Breast epithelium (tissue), 4 donors: ENCODE data around the gene TUBA4A. TPM values are rescaled to one million over a fixed set of nuclear protein-coding genes. Genes with fewer than 3 reads are reported as not detected.
"Not testable (repeated sequence)": the region's sequence is repeated elsewhere in the genome, so short reads cannot be mapped to it uniquely, and the experiment has no call there.

Experiments
- DNase-seq, 2 donors: peaks; one replicate each; pipeline ENCODE4 v3.0.0-alpha.2; 2019; ENCODE audit warnings: low spot score in 2 of 2
- H3K27ac ChIP-seq, 2 donors: fragments of 200-600 bp; sonication (generic) in 1 of 2; one replicate each; pipeline ENCODE4 v1.5.1; 2016 to 2019; ENCODE audit warnings: mild to moderate bottlenecking in 1 of 2
- H3K27me3 ChIP-seq, 2 donors: fragments of 200-600 bp; sonication (generic) in 1 of 2; one replicate each; pipeline versions ENCODE4 v1.5.1 to v1.6.0; 2017 to 2019; ENCODE audit warnings: control low read depth in 1 of 2, mild to moderate bottlenecking in 1 of 2
- H3K36me3 ChIP-seq: fragments of 200-600 bp; one replicate; pipeline ENCODE4 v1.5.1; 2019
- H3K4me1 ChIP-seq, 2 donors: fragments of 200-600 bp; sonication (generic); one replicate each; pipeline ENCODE4 v1.5.1; 2016 to 2019; ENCODE audit warnings: control low read depth in 1 of 2
- H3K4me3 ChIP-seq, 3 donors: fragments of 200-600 bp; sonication (generic); 1 replicate in 2 of 3; 2 replicates in 1 of 3; pipeline ENCODE4 v1.5.1; 2016 to 2019; ENCODE audit warnings: mild to moderate bottlenecking in 3 of 3, moderate library complexity in 2 of 3
- H3K9me3 ChIP-seq, 2 donors: fragments of 200-600 bp; sonication (generic) in 1 of 2; one replicate each; pipeline ENCODE4 v1.5.1; 2016 to 2019; ENCODE audit warnings: control low read depth in 1 of 2
- CTCF ChIP-seq, 3 donors: fragments of 450-650 bp; IDR thresholded peaks; one replicate each; pipeline ENCODE4 v1.5.1; 2016 to 2017; ENCODE audit warnings: antibody characterized with exemption in 3 of 3, mild to moderate bottlenecking in 3 of 3, moderate library complexity in 3 of 3
- POLR2A ChIP-seq: fragments of 450-650 bp; IDR thresholded peaks from one replicate; pipeline ENCODE4 v1.6.1; 2016; ENCODE audit warnings: antibody characterized with exemption, mild to moderate bottlenecking, moderate library complexity
- POLR2AphosphoS5 ChIP-seq, 3 donors: sonication (generic); formaldehyde crosslinking; IDR thresholded peaks; one replicate each; pipeline ENCODE4 v1.6.1; 2017; ENCODE audit warnings: antibody characterized with exemption in 3 of 3
- intact Hi-C: fragments of 100-400 bp; cut with DNase I; formaldehyde crosslinking; loops from one replicate; pipeline ENCODE4 v1.15.1; 2023; ENCODE audit warnings: low total_unique reads
- total RNA-seq, 3 donors: library from RNA; depleted of rRNA; stranded (reverse); fragments of >200 nt; gene quantifications; one replicate each; pipeline ENCODE4 v1.1.0, GENCODE V29; 2016

The TUBA4A gene
- total RNA-seq, 3 donors from 2014 or later = 5.4 to 73.3 (median 48.8) TPM

- H3K27me3 ChIP-seq = no peaks in the 10 kb centered on the region
- DNase-seq = peak in 1 of 2 donors; percentile 67
- peaks cover 8 to 13% of the 10 kb centered on the region in 2 donors for H3K4me1 ChIP-seq
- no peaks in the 10 kb centered on the region for H3K36me3 ChIP-seq
- no peaks in the 10 kb centered on the region for H3K9me3 ChIP-seq
- TF ChIP-seq POLR2AphosphoS5 (IDR thresholded peaks at IDR 0.05) = peak in 1 of 3 donors; percentile 42
- no peak for TF ChIP-seq POLR2A
- no peak overlapping the region for H3K4me3 ChIP-seq
- intact Hi-C loops = no loop called here
- peak overlapping the region; percentile 74 to 92 for H3K27ac ChIP-seq
Measured at GRCh38 chr2:219289537-219290361, 36.0 kb upstream of the TUBA4A start.

- no peak overlapping the region for H3K4me3 ChIP-seq
- H3K4me1 ChIP-seq = peaks cover 10 to 13% of the 10 kb centered on the region in 2 donors
- H3K27me3 ChIP-seq = no peaks in the 10 kb centered on the region
- peak overlapping the region; percentile 74 to 92 for H3K27ac ChIP-seq
- intact Hi-C loops = no loop called here
- no peak for DNase-seq
- H3K9me3 ChIP-seq = no peaks in the 10 kb centered on the region
- TF ChIP-seq POLR2A (no peak), CTCF (IDR thresholded peaks at IDR 0.05) (no peak), POLR2AphosphoS5 (IDR thresholded peaks at IDR 0.05) (no peak)
- no peaks in the 10 kb centered on the region for H3K36me3 ChIP-seq
Measured at GRCh38 chr2:219289195-219289536, 35.4 kb upstream of the TUBA4A start.

GRCh38 chr2:219287580-219288265, 34.0 kb upstream of the TUBA4A start:
- Histone ChIP-seq H3K36me3 (no peaks in the 10 kb centered on the region), H3K27me3 (no peaks in the 10 kb centered on the region), H3K4me3 (no peak overlapping the region), H3K4me1 (peaks cover 10 to 13% of the 10 kb centered on the region in 2 donors), H3K9me3 (no peaks in the 10 kb centered on the region), H3K27ac (peak overlapping the region in 1 of 2 donors; percentile 24)
- no peak for DNase-seq
- intact Hi-C loops = no loop called here
- no peak for TF ChIP-seq POLR2AphosphoS5 (IDR thresholded peaks at IDR 0.05)
- TF ChIP-seq POLR2A = no peak
- TF ChIP-seq CTCF (IDR thresholded peaks at IDR 0.05) = no peak

- H3K9me3 ChIP-seq, intact Hi-C loops, H3K27me3 ChIP-seq, H3K36me3 ChIP-seq, H3K4me3 ChIP-seq, DNase-seq: not testable (repeated sequence)
- H3K4me1 ChIP-seq = peaks cover 10 to 13% of the 10 kb centered on the region in 2 donors
- H3K27ac ChIP-seq = peak overlapping the region; percentile 61 to 89
Measured at GRCh38 chr2:219287116-219287440, 33.4 kb upstream of the TUBA4A start.

- peaks cover 10 to 13% of the 10 kb centered on the region in 2 donors for H3K4me1 ChIP-seq
- DNase-seq = peak in 1 of 2 donors; percentile 53
- no peak for TF ChIP-seq CTCF (IDR thresholded peaks at IDR 0.05)
- no peaks in the 10 kb centered on the region for H3K9me3 ChIP-seq
- H3K36me3 ChIP-seq = no peaks in the 10 kb centered on the region
- no peaks in the 10 kb centered on the region for H3K27me3 ChIP-seq
- H3K4me3 ChIP-seq = peak overlapping the region in 1 of 3 donors; percentile 11
- intact Hi-C loops = no loop called here
- H3K27ac ChIP-seq = peak overlapping the region; percentile 61 to 89
Measured at GRCh38 chr2:219286436-219287115, 32.9 kb upstream of the TUBA4A start.
